Activated naive CD4-positive, alpha-beta T cell treated with anti-CD3 and anti-CD28 coated beads, Interleukin-2, amount 50 U/mL, for 72 hours (primary cell): ENCODE results near the gene FAM241B. TPM values are rescaled to one million over a fixed set of nuclear protein-coding genes. Genes with fewer than 3 reads are reported as not detected.

Experiments
- ATAC-seq, 2 donors: fragments of 150-1000 bp; cut with Tn5 transposase; 2 replicates each; pipeline ENCODE4 v1.10.0; 2021; ENCODE audit warnings: mild to moderate bottlenecking in 2 of 2, moderate library complexity in 2 of 2
- DNase-seq, 2 donors: peaks; one replicate each; pipeline ENCODE4 v3.0.0; 2021 to 2022; ENCODE audit warnings: low spot score in 2 of 2
- H3K27ac Mint-ChIP-seq, 2 donors: one replicate each; pipeline ENCODE4 v1.8.0; 2022; ENCODE audit warnings: mild to moderate bottlenecking in 2 of 2, mixed read lengths in 2 of 2
- H3K36me3 Mint-ChIP-seq, 2 donors: one replicate each; pipeline ENCODE4 v1.8.0; 2022; ENCODE audit warnings: mixed read lengths in 2 of 2
- H3K9me3 Mint-ChIP-seq, 2 donors: one replicate each; pipeline ENCODE4 v1.8.0; 2022; ENCODE audit warnings: mixed read lengths in 2 of 2
- total RNA-seq, 2 donors: library from RNA; stranded (reverse); gene quantifications; one replicate each; pipeline ENCODE4 v1.2.3, GENCODE V29; 2022

FAM241B gene
- total RNA-seq, 2 donors from 2014 or later = 9.0 to 29.8 TPM

GRCh38 chr10:69643779-69644657 lies 14.0 kb downstream of the FAM241B start:
- ATAC-seq (peak in 1 of 2 donors; percentile 16), DNase-seq (no peak)
- H3K27ac Mint-ChIP-seq = no peak overlapping the region
- H3K36me3 Mint-ChIP-seq = no peaks in the 10 kb centered on the region
- no peaks in the 10 kb centered on the region for H3K9me3 Mint-ChIP-seq

- H3K27ac Mint-ChIP-seq = no peak overlapping the region
- DNase-seq (peak in 1 of 2 donors; percentile 65), ATAC-seq (peak; percentile 49 to 67)
- H3K9me3 Mint-ChIP-seq = no peaks in the 10 kb centered on the region
- no peaks in the 10 kb centered on the region for H3K36me3 Mint-ChIP-seq
These were observed 14.7 kb downstream of the FAM241B start for GRCh38 chr10:69644658-69645295.

GRCh38 chr10:69645296-69646184 lies 15.5 kb downstream of the FAM241B start:
- ATAC-seq (no peak), DNase-seq (no peak)
- Mint-ChIP-seq H3K36me3 (no peaks in the 10 kb centered on the region), H3K27ac (no peak overlapping the region), H3K9me3 (no peaks in the 10 kb centered on the region)

- DNase-seq (peak in 1 of 2 donors; percentile 47), ATAC-seq (no peak)
- Mint-ChIP-seq H3K36me3 (no peaks in the 10 kb centered on the region), H3K9me3 (no peaks in the 10 kb centered on the region), H3K27ac (peak overlapping the region in 1 of 2 donors; percentile 6)
These were observed 16.4 kb downstream of the FAM241B start for GRCh38 chr10:69646185-69647060.

GRCh38 chr10:69647126-69647525 lies 17.1 kb downstream of the FAM241B start:
- no peak for ATAC-seq
- H3K27ac Mint-ChIP-seq = peak overlapping the region in 1 of 2 donors; percentile 6
- DNase-seq = no peak
- H3K9me3 Mint-ChIP-seq = no peaks in the 10 kb centered on the region
- H3K36me3 Mint-ChIP-seq = no peaks in the 10 kb centered on the region

GRCh38 chr10:69647819-69648218 lies 17.8 kb downstream of the FAM241B start:
- DNase-seq (no peak), ATAC-seq (no peak)
- H3K9me3 Mint-ChIP-seq = no peaks in the 10 kb centered on the region
- H3K36me3 Mint-ChIP-seq = no peaks in the 10 kb centered on the region
- peak overlapping the region in 1 of 2 donors; percentile 6 for H3K27ac Mint-ChIP-seq

GRCh38 chr10:69648461-69648860 lies 18.4 kb downstream of the FAM241B start:
- Mint-ChIP-seq H3K27ac (no peak overlapping the region), H3K36me3 (no peaks in the 10 kb centered on the region), H3K9me3 (no peaks in the 10 kb centered on the region)
- no peak for DNase-seq
- no peak for ATAC-seq

- DNase-seq (no peak), ATAC-seq (no peak)
- Mint-ChIP-seq H3K36me3 (no peaks in the 10 kb centered on the region), H3K27ac (no peak overlapping the region), H3K9me3 (no peaks in the 10 kb centered on the region)
These were observed 19.9 kb downstream of the FAM241B start for GRCh38 chr10:69649786-69650550.

GRCh38 chr10:69650589-69651261 lies 20.7 kb downstream of the FAM241B start:
- no peaks in the 10 kb centered on the region for H3K9me3 Mint-ChIP-seq
- ATAC-seq (peak in 1 of 2 donors; percentile 80), DNase-seq (no peak)
- H3K27ac Mint-ChIP-seq = no peak overlapping the region
- H3K36me3 Mint-ChIP-seq = no peaks in the 10 kb centered on the region

- ATAC-seq (peak in 1 of 2 donors; percentile 32), DNase-seq (no peak)
- no peaks in the 10 kb centered on the region for H3K9me3 Mint-ChIP-seq
- no peaks in the 10 kb centered on the region for H3K36me3 Mint-ChIP-seq
- H3K27ac Mint-ChIP-seq = no peak overlapping the region
These were observed 21.3 kb downstream of the FAM241B start for GRCh38 chr10:69651362-69651761.

- DNase-seq (no peak), ATAC-seq (no peak)
- Mint-ChIP-seq H3K27ac (no peak overlapping the region), H3K9me3 (no peaks in the 10 kb centered on the region), H3K36me3 (no peaks in the 10 kb centered on the region)
These were observed 22.2 kb downstream of the FAM241B start for GRCh38 chr10:69652111-69652856.

- DNase-seq (no peak), ATAC-seq (no peak)
- Mint-ChIP-seq H3K9me3 (no peaks in the 10 kb centered on the region), H3K36me3 (no peaks in the 10 kb centered on the region), H3K27ac (no peak overlapping the region)
These were observed 22.8 kb downstream of the FAM241B start for GRCh38 chr10:69652857-69653199.

- no peak for ATAC-seq
These were observed 23.5 kb downstream of the FAM241B start for GRCh38 chr10:69653561-69653960.

GRCh38 chr10:69655124-69655867 lies 25.2 kb downstream of the FAM241B start:
- Mint-ChIP-seq H3K27ac (no peak overlapping the region), H3K36me3 (no peaks in the 10 kb centered on the region)

More at GRCh38 chr10:69653561-69653960, 23.5 kb downstream of the FAM241B start:
- Mint-ChIP-seq H3K36me3 (no peaks in the 10 kb centered on the region), H3K9me3 (no peaks in the 10 kb centered on the region), H3K27ac (no peak overlapping the region)
- DNase-seq = no peak

More at GRCh38 chr10:69655124-69655867, 25.2 kb downstream of the FAM241B start:
- H3K9me3 Mint-ChIP-seq = no peaks in the 10 kb centered on the region
- DNase-seq = no peak
- ATAC-seq = no peak
